ENCODE results near the gene ARAP1.

GRCh38 chr11:72704028-72704782 is 48.0 kb downstream of the ARAP1 start:
- TF ChIP-seq CTCF (IDR thresholded peaks at IDR 0.05) (no peak), POLR2A (IDR thresholded peaks at IDR 0.05) (no peak), POLR2AphosphoS5 (IDR thresholded peaks at IDR 0.05) (no peak)
